ENCODE results near the gene IVL.
A peak's percentile ranks its signal among the peaks of the same experiment; 100 is the strongest.

Gene IVL

DNA sequence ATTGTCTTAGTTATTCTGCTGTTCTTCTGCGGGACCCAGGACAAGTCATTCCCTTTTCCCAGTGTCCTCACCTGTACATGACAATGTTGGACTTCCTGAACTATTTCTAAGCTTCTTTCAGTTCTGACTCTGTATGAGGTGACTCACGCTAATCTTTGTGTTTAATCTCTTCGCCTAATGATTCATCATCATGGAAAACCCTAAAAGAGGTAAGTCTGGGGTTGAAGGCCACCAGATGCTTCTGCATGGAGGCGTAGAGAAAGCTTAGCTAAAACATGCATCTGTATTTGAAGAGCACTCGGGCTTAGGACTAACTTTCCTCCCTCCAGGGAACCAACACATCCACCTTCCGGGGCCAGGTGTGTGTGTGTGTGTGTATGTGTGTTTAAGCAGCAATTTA, 46.1 kb downstream of the IVL start:
- DNase-seq = no peak

- DNase-seq = no peak
Measured at GRCh38 chr1:152957561-152957960, 49.2 kb downstream of the IVL start.

DNA sequence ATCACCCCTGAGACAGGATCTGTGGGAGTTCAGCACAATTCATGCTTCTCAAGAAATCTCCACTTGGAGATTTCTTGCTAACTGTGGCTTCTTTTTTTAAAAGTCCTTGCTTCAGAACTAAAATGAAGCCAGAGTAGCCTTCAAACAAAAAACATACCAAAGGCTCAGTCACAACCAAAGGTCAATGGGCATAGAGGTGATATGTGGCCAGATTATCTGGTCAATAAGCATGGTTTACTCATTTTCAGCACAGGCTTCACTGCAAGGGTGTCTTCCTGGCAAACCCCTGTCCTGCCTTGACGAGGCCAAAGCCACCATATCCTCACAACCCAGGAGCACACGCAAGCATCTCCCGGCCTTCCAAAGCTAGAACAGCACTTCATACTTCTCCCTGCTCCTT, 50.9 kb downstream of the IVL start:
- DNase-seq = no peak

DNA sequence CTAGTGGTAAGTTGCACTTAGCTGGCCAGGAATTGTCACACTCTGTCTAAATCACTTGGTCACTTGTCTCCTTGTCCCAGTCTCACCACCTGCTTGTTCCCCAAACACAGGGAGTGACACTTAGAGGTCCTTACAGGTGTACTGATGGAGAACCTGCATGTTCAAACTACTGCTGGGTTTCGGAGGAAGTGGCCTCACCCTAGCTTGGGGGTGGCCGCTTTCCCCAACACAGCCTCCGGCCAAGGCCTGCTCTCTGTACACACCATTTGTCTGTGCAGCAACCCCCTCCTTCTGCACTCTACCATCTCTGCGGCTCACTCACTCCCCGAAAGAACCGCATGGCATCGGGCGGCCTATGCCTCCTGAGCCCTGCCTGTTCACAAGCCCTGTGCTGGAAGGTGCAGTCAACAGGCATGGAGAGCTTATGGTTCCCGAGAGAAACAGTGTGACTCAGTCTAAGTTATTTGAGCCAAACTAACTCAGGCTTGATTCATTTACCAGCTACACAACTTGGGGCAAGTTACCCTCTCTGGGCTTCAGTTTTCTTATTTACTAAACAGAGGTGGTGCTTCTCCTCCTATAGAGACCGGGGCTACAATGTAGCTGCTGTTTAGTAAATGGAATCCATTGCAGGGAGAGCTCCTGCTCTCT, 51.6 kb downstream of the IVL start:
- no peak for DNase-seq

GRCh38 chr1:152960452-152961044, 52.2 kb downstream of the IVL start:
- DNase-seq = peak; percentile 9

All from NCI-H146 (cell line).